NT2/D1 (cell line): ENCODE data around the gene BAAT.

ENCODE experiments used
- DNase-seq: peaks from one replicate; pipeline ENCODE4 v3.0.0-alpha.2; 2011; ENCODE audit warnings: low read depth, low spot score
- H3K27me3 ChIP-seq: 2 replicates; pipeline ENCODE4 v1.6.0; 2011; ENCODE audit warnings: mild to moderate bottlenecking; ENCODE audit not compliant: insufficient read length, insufficient read depth
- H3K36me3 ChIP-seq: 2 replicates; pipeline ENCODE4 v1.6.1; 2011; ENCODE audit warnings: mild to moderate bottlenecking, low read length, mixed read lengths; ENCODE audit not compliant: insufficient read depth, insufficient read length
- H3K4me1 ChIP-seq: 2 replicates; pipeline ENCODE4 v1.5.1; 2011; ENCODE audit not compliant: insufficient read depth, insufficient read length
- H3K4me3 ChIP-seq: 2 replicates; pipeline ENCODE4 v1.5.1; 2011; ENCODE audit warnings: low read depth; ENCODE audit not compliant: insufficient read length
- H3K9ac ChIP-seq: 2 replicates; pipeline ENCODE4 v1.6.0; 2011; ENCODE audit warnings: low read depth; ENCODE audit not compliant: insufficient read length
- H3K9me3 ChIP-seq: 2 replicates; pipeline ENCODE4 v1.5.1; 2011; ENCODE audit warnings: mild to moderate bottlenecking, low read length; ENCODE audit not compliant: insufficient read depth
- SUZ12 ChIP-seq: IDR thresholded peaks from 2 replicates; pipeline ENCODE4 v1.6.1; 2011; ENCODE audit not compliant: insufficient read length, insufficient read depth; ENCODE audit errors: extremely low read depth
- YY1 ChIP-seq: IDR thresholded peaks from 2 replicates; pipeline ENCODE4 v1.6.1; 2011; ENCODE audit not compliant: insufficient read length, insufficient read depth
- ZNF274 ChIP-seq: IDR thresholded peaks from 2 replicates; pipeline ENCODE4 v1.6.1; 2011; ENCODE audit warnings: mild to moderate bottlenecking, low read depth, low read length

Gene BAAT

DNA sequence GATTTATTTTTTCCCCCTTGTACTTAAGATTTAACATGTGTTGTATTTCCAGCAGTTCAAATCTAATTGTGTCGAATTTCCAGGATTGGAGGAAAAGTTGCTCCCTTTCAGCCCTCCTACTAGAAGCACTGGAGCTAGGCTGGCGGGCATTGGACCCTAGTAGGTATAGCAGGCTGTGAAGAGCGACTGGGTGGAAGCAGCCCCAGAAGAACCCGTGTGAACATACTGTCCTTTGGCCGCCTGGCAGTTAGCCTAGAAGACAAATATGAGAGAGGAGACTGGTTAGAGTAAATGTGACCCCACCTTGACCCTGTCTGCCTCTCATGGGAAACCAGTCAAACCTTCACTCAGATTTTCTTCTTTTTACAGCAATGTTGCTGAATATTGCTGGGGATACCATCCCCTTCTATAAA, 36.9 kb upstream of the BAAT start:
- Histone ChIP-seq H3K9me3 (no peaks in the 10 kb centered on the region), H3K9ac (no peak overlapping the region), H3K4me1 (no peaks in the 10 kb centered on the region), H3K27me3 (no peaks in the 10 kb centered on the region), H3K4me3 (no peak overlapping the region), H3K36me3 (no peaks in the 10 kb centered on the region)
- no peak for TF ChIP-seq ZNF274
- no peak for TF ChIP-seq SUZ12
- TF ChIP-seq YY1: no peak
- DNase-seq: no peak

DNA sequence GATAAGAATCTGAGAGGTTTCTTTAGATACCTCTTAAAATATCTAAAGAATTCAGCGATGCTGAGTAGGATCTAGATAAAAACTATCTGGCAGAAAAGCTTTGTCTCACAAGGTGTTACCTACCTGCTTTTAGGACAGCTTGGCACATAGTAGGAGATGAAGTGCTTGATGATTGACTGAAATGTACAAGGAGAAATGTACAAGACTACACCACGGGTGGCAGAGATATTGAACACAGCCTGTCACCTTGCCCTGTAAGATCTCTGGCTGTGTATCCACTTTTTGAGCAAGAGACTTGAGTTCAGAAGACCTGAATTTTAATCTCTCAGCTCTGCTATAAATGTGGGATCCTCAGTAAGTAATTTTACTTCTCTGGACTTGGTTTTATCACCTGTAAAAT, 35.1 kb upstream of the BAAT start:
- no peak for TF ChIP-seq ZNF274
- no peak for TF ChIP-seq YY1
- no peak for TF ChIP-seq SUZ12
- no peaks in the 10 kb centered on the region for H3K27me3 ChIP-seq
- no peak overlapping the region for H3K4me3 ChIP-seq
- no peak for DNase-seq
- H3K9me3 ChIP-seq: no peaks in the 10 kb centered on the region
- no peaks in the 10 kb centered on the region for H3K4me1 ChIP-seq
- H3K9ac ChIP-seq: no peak overlapping the region
- no peaks in the 10 kb centered on the region for H3K36me3 ChIP-seq

DNA sequence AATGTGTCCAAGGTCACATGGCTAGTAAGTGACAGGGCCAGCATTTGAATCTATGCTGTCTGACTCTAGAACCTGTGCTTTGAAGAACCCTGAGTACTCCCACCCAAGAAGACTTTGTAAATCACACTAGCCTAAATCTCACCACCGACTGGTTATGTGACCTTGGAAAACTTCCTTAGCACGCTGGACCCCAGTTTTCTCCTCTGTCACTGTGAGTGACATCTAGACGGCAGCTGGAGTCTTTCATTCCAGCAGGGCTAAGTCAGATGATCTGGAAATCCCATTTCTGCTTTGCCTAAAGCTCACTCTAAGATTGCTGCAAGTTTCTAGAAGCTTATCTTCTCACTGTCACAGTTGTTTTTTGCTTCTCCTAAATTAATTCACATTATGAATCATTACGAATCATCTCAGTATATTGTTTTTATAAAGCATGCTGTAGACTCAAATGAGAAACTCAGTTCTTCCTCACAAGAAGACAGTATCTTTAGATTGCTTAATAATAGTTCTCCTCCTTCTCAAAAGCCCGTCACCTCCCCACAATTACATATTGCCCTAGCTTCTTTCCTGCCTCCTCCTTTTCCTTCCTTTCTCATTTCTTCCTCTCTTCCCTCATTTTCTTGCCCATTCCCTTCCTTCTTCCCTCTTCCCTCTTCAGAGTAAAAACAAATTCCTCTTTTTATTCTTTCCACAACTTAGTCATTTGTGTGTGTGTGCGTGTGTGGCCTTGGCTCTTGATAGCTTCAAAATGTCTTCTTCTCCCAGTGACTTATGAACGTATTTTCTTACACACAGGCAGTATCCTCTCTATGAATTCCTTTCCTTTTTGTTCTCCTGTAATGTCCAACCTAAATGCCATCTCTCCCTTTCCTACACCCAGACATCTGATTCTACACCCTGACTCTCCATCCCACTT, 34.0 kb upstream of the BAAT start:
- no peaks in the 10 kb centered on the region for H3K27me3 ChIP-seq
- H3K9ac ChIP-seq: no peak overlapping the region
- TF ChIP-seq SUZ12: no peak
- no peak for TF ChIP-seq YY1
- TF ChIP-seq ZNF274: no peak
- no peak overlapping the region for H3K4me3 ChIP-seq
- no peaks in the 10 kb centered on the region for H3K9me3 ChIP-seq
- no peaks in the 10 kb centered on the region for H3K36me3 ChIP-seq
- DNase-seq: no peak
- no peaks in the 10 kb centered on the region for H3K4me1 ChIP-seq

DNA sequence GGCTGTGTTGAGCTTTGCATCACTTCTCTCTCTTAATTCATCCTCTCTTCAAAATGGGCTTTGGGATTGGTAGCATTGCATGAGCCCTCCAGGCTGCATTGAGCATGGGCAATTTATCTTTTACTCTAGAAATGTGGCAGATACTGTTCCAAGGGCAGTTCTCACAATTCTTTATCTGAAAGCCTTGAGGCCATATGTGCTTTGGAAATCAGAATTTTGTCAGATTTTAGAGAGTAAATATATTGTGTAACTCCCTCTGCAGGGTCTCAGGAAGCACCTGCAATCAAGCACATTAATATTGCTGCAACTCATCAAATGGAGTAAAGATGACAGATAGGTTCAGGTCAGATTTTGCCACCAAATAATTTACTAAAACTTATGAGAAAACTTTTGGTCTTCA, 33.2 kb upstream of the BAAT start:
- no peaks in the 10 kb centered on the region for H3K9me3 ChIP-seq
- no peaks in the 10 kb centered on the region for H3K4me1 ChIP-seq
- TF ChIP-seq YY1 (no peak), ZNF274 (no peak), SUZ12 (no peak)
- H3K4me3 ChIP-seq: no peak overlapping the region
- no peaks in the 10 kb centered on the region for H3K36me3 ChIP-seq
- no peak for DNase-seq
- H3K9ac ChIP-seq: no peak overlapping the region
- no peaks in the 10 kb centered on the region for H3K27me3 ChIP-seq

DNA sequence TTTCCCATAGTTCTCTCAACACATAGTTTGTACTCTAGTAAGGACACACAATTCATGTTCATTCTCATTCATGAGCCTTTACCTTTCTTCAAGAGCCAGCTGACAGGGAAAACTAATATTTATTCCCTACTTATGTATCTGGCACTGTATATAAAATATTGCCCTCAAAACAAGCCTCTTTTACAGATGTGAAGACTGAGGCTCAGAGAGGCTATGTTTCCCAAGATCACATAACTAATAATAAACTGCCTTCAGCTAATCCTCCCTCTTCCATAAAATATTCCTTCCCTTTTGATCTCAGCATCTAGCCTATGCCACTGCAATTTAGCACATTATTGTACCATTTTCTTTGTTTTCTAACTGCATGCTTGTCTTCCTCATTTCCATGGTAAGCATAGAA, 32.6 kb upstream of the BAAT start:
- Histone ChIP-seq H3K36me3 (no peaks in the 10 kb centered on the region), H3K9ac (no peak overlapping the region), H3K27me3 (no peaks in the 10 kb centered on the region), H3K9me3 (no peaks in the 10 kb centered on the region), H3K4me1 (no peaks in the 10 kb centered on the region), H3K4me3 (no peak overlapping the region)
- no peak for DNase-seq
- no peak for TF ChIP-seq ZNF274
- TF ChIP-seq SUZ12: no peak
- no peak for TF ChIP-seq YY1

DNA sequence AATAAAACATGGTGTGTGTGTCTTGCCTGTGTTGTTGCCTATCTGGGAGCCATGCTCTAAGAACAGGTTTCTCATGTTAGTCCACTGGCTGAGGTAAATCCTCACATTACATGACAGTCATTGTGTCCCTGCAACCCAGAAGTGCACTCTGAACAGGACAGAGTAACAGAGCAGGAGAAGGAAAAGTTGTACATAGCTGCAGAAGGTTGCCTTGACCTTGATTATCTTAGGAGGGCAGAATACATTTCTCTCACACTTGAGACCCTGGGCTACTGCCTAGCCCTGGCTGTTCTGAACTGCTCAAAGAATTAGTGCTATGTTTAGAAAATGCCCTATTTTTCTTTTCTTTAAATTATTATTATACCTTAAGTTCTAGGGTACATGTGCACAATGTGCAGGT, 30.8 kb upstream of the BAAT start:
- Histone ChIP-seq H3K9me3 (peaks cover 10% of the 10 kb centered on the region), H3K27me3 (no peaks in the 10 kb centered on the region), H3K4me1 (no peaks in the 10 kb centered on the region), H3K36me3 (no peaks in the 10 kb centered on the region), H3K4me3 (no peak overlapping the region), H3K9ac (no peak overlapping the region)
- no peak for DNase-seq
- TF ChIP-seq SUZ12 (no peak), YY1 (no peak), ZNF274 (no peak)

DNA sequence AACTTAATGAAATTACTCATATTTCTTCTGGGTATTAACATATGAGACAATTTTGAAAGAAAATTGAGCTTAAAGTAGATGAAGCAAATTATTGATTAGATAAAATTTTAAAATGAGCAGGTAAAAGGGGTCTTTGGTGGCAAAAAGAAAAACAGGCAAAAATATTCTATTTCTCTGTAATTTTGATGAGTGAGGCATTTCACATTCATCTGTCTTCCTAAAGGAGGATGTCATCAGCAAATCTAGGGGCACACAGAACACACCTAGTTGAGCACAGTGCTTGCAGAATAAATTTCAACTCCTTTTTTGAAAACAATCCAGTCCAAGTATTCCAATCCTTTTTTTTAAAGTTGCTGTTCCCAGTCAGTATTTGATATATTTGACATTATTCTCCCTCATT, 30.0 kb upstream of the BAAT start:
- Histone ChIP-seq H3K4me1 (no peaks in the 10 kb centered on the region), H3K36me3 (peaks cover 5% of the 10 kb centered on the region), H3K9ac (no peak overlapping the region), H3K27me3 (no peaks in the 10 kb centered on the region), H3K9me3 (peaks cover 17% of the 10 kb centered on the region), H3K4me3 (no peak overlapping the region)
- no peak for TF ChIP-seq SUZ12
- TF ChIP-seq YY1: no peak
- TF ChIP-seq ZNF274: no peak
- DNase-seq: no peak
